ENCODE data around the gene S100A5. TPM values are rescaled to one million over a fixed set of nuclear protein-coding genes. Genes with fewer than 3 reads are reported as not detected.

Gene S100A5
- total and polyA plus RNA-seq, 10 of the 15 experiments (the other 5 are each of a cell fraction or from before 2014, with no cell fraction given): 0.47 to 0.75 (median 0.56) TPM; not detected in 6

DNA sequence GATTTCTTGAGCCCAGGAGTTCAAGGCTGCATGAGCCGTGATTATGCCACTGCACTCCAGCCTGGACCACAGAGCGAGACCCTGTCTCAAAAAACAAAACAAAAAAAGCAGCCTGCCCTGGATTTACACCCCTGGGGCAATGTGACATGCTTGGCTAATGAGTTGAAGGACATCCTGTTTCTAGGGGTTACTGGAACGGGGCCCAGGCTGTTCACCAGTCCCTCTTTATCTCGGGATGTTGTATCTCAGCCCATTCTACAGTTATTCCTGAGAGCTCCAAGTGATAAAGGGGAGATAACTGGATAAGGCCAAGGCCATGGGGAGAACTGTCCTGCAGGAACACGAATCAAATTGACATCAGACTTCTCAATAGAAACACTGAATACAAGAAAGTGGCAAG is 46.6 kb upstream of the S100A5 start:
- H3K27me3 ChIP-seq (replicated peaks in 1 of 2; ENCODE audit: control insufficient read depth in 2 of 2, insufficient read depth in 2 of 2, low read length in 1 of 2): no peaks in the 10 kb centered on the region
- ATAC-seq (no peak), DNase-seq (ENCODE audit: low read depth, low spot score) (no peak), FAIRE-seq (no peak)
- H3K4me1 ChIP-seq (ENCODE audit: control insufficient read depth, insufficient read depth, low read length): no peaks in the 10 kb centered on the region
- no peaks in the 10 kb centered on the region for H3K9me3 ChIP-seq (replicated peaks; ENCODE audit: control insufficient read depth, insufficient read depth, low read length)
- 26% methylated on average over 5 of the region's 5 CpGs for WGBS (ENCODE audit: insufficient coverage, insufficient replicate concordance, low lambda C conversion rate, missing lambda C conversion rate)
- H3K9ac ChIP-seq (ENCODE audit: control insufficient read depth, insufficient read depth, low read length): no peak overlapping the region
- ChIA-PET POLR2A (no interaction called here), SMC1A (ENCODE audit: uncharacterized antibody, unreplicated experiment) (interaction anchor here (1.0 kb wide), 1 partner anchor 54 kb away, joined by 3 read pairs; no protein-coding TSS in a partner anchor), CTCF (interaction anchor here (1.2 to 1.3 kb wide), 2 partner anchors 15 to 76 kb away, joined by 4 to 5 read pairs; no protein-coding TSS in a partner anchor), RAD21 (ENCODE audit: unreplicated experiment) (no interaction called here)
- TF ChIP-seq PAX8 (IDR thresholded peaks at IDR 0.05): no peak
- TF ChIP-seq, protein P1, sequence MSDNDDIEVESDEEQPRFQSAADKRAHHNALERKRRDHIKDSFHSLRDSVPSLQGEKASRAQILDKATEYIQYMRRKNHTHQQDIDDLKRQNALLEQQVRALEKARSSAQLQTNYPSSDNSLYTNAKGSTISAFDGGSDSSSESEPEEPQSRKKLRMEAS (IDR thresholded peaks at IDR 0.05; ENCODE audit: low read depth, low read length): no peak
- no peak for TF ChIP-seq BMI1 (IDR thresholded peaks at IDR 0.05; ENCODE audit: borderline replicate concordance)
- TF ChIP-seq RELA (IDR thresholded peaks at IDR 0.05; ENCODE audit: borderline replicate concordance, partially characterized antibody): no peak
- no peak for TF ChIP-seq IRF4 (IDR thresholded peaks at IDR 0.05; ENCODE audit: low read depth, low read length)
- no peak for TF ChIP-seq POLR2AphosphoS5 (IDR thresholded peaks at IDR 0.05; ENCODE audit: low read length)
- no peak for TF ChIP-seq NFIC (IDR thresholded peaks at IDR 0.05; ENCODE audit: low read depth, low read length)
- TF ChIP-seq ZNF274 (IDR thresholded peaks at IDR 0.05; ENCODE audit: insufficient read depth, insufficient read length): no peak
- no peak for TF ChIP-seq YBX1 (IDR thresholded peaks at IDR 0.05)
- TF ChIP-seq NFYA (IDR thresholded peaks at IDR 0.05; ENCODE audit: borderline replicate concordance, low read depth, low read length): no peak
- no peaks in the 10 kb centered on the region for H4K20me1 ChIP-seq (ENCODE audit: control insufficient read depth, insufficient read depth)
- intact Hi-C loops (cut with micrococcal nuclease; ENCODE audit: unreplicated experiment): no loop called here
- H2AFZ ChIP-seq (ENCODE audit: control insufficient read depth, low read depth, low read length): no peak overlapping the region
- no TSS peak for BruUV-seq (replicated peaks)
- H3K4me2 ChIP-seq (ENCODE audit: control insufficient read depth, insufficient read depth): no peak overlapping the region
- in situ Hi-C loops (cut with MboI): no loop called here
- H3K36me3 ChIP-seq (ENCODE audit: control insufficient read depth in 2 of 2, insufficient read depth in 2 of 2, low read length in 1 of 2): no peaks in the 10 kb centered on the region
- H3K4me3 ChIP-seq: no peak overlapping the region
- H3K79me2 ChIP-seq (ENCODE audit: control insufficient read depth, insufficient read depth, low read length): no peaks in the 10 kb centered on the region
- H3K27ac ChIP-seq (ENCODE audit: control insufficient read depth, insufficient read depth): no peak overlapping the region

Data from GM12878 (cell line).